Panc1 (cell line): ENCODE results near the gene CENPE.

ENCODE experiments used
- POLR2AphosphoS5 ChIP-seq: IDR thresholded peaks from 2 replicates; pipeline ENCODE4 v1.6.1; 2012; ENCODE audit warnings: mild to moderate bottlenecking, low read depth, low read length, moderate library complexity
- REST ChIP-seq, 2 experiments: IDR thresholded peaks; 2 replicates each; pipeline ENCODE4 v1.6.1; 2011 to 2012; ENCODE audit warnings: low read depth in 2 of 2, control low read depth in 1 of 2, low read length in 1 of 2, mild to moderate bottlenecking in 1 of 2, moderate library complexity in 1 of 2; ENCODE audit not compliant: insufficient read depth in 1 of 2
- SIN3A ChIP-seq: IDR thresholded peaks from 2 replicates; pipeline ENCODE4 v1.6.1; 2012; ENCODE audit warnings: low read depth, mild to moderate bottlenecking, low read length, moderate library complexity, borderline replicate concordance; ENCODE audit not compliant: insufficient read depth
- TCF7L2 ChIP-seq: IDR thresholded peaks from 2 replicates; pipeline ENCODE4 v1.6.1; 2011; ENCODE audit warnings: mild to moderate bottlenecking, low read depth, low read length, inconsistent platforms
- TF ChIP-seq, protein P1 (sequence below): fragments of 450-650 bp; IDR thresholded peaks from 2 replicates; pipeline ENCODE4 v1.5.1; 2017; ENCODE audit warnings: mild to moderate bottlenecking

DNA sequence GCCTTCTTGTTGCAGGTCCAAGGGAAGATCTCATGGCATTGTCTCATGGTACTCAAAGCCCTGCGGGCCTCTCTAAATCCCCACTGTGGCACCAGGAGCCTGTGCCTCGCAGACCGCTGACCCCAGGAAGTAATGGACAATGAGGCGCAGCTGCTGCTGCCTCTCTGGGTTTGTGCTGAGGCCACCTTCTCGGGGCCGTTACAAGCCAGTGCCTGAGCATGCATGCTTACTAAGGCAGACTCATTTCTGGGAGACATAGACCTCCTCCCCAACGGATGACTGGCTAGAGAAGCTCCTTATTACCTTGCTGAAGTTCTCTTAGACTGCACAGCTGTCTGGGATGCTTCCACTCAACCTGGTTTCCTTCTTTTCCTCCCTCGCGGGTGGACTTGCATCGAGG lies 99.8 kb downstream of the CENPE start:
- TF ChIP-seq, protein P1, sequence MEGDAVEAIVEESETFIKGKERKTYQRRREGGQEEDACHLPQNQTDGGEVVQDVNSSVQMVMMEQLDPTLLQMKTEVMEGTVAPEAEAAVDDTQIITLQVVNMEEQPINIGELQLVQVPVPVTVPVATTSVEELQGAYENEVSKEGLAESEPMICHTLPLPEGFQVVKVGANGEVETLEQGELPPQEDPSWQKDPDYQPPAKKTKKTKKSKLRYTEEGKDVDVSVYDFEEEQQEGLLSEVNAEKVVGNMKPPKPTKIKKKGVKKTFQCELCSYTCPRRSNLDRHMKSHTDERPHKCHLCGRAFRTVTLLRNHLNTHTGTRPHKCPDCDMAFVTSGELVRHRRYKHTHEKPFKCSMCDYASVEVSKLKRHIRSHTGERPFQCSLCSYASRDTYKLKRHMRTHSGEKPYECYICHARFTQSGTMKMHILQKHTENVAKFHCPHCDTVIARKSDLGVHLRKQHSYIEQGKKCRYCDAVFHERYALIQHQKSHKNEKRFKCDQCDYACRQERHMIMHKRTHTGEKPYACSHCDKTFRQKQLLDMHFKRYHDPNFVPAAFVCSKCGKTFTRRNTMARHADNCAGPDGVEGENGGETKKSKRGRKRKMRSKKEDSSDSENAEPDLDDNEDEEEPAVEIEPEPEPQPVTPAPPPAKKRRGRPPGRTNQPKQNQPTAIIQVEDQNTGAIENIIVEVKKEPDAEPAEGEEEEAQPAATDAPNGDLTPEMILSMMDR, result no peak
- TF ChIP-seq POLR2AphosphoS5 (no peak), REST (IDR thresholded peaks at IDR 0.05; ENCODE audit: insufficient read depth in 1 of 2, low read depth in 2 of 2, low read length in 1 of 2) (no peak), SIN3A (no peak), TCF7L2 (no peak)
